HUES6 (cell line): ENCODE data around the gene FLT1.

Source experiments
- H3K27ac ChIP-seq: 2 replicates; pipeline ENCODE4 v1.7.0; 2013; ENCODE audit warnings: low read depth, mild to moderate bottlenecking, low read length, inconsistent platforms
- H3K27me3 ChIP-seq: 2 replicates; pipeline ENCODE4 v1.6.1; 2013; ENCODE audit warnings: low read length; ENCODE audit not compliant: control insufficient read depth, insufficient read depth
- H3K36me3 ChIP-seq: 2 replicates; pipeline ENCODE4 v1.6.1; 2013; ENCODE audit warnings: low read length; ENCODE audit not compliant: control insufficient read depth, insufficient read depth
- H3K4me1 ChIP-seq: 2 replicates; pipeline ENCODE4 v1.6.1; 2013; ENCODE audit warnings: low read length; ENCODE audit not compliant: control insufficient read depth, insufficient read depth
- H3K4me3 ChIP-seq: 2 replicates; pipeline ENCODE4 v1.5.1; 2013; ENCODE audit warnings: low read depth, low read length
- H3K9ac ChIP-seq: one replicate; pipeline ENCODE4 v1.6.1; 2013; ENCODE audit warnings: mild to moderate bottlenecking, low read length
- H3K9me3 ChIP-seq: 2 replicates; pipeline ENCODE4 v1.6.1; 2013; ENCODE audit warnings: low read depth, low read length; ENCODE audit not compliant: control insufficient read depth, insufficient read depth

FLT1 gene

GRCh38 chr13:28534210-28534609, 39.3 kb upstream of the FLT1 start:
- H3K9ac ChIP-seq, result no peak overlapping the region
- H3K27ac ChIP-seq, result no peak overlapping the region
- H3K9me3 ChIP-seq, result peaks cover 18% of the 10 kb centered on the region
- peaks cover 20% of the 10 kb centered on the region for H3K4me1 ChIP-seq
- no peaks in the 10 kb centered on the region for H3K36me3 ChIP-seq
- no peak overlapping the region for H3K4me3 ChIP-seq
- peaks cover 41% of the 10 kb centered on the region for H3K27me3 ChIP-seq

GRCh38 chr13:28533441-28534166, 38.7 kb upstream of the FLT1 start:
- Histone ChIP-seq H3K27me3 (peaks cover 41% of the 10 kb centered on the region), H3K9me3 (peaks cover 18% of the 10 kb centered on the region), H3K9ac (no peak overlapping the region), H3K4me3 (peak overlapping the region; percentile 64), H3K36me3 (no peaks in the 10 kb centered on the region), H3K4me1 (peaks cover 20% of the 10 kb centered on the region), H3K27ac (no peak overlapping the region)

GRCh38 chr13:28533125-28533436, 38.2 kb upstream of the FLT1 start:
- Histone ChIP-seq H3K27me3 (peaks cover 41% of the 10 kb centered on the region), H3K36me3 (no peaks in the 10 kb centered on the region), H3K9me3 (peaks cover 18% of the 10 kb centered on the region), H3K9ac (peak overlapping the region; percentile 42), H3K27ac (no peak overlapping the region), H3K4me1 (peaks cover 20% of the 10 kb centered on the region), H3K4me3 (peak overlapping the region; percentile 64)

- H3K9ac ChIP-seq, result peak overlapping the region; percentile 42
- peaks cover 20% of the 10 kb centered on the region for H3K4me1 ChIP-seq
- peaks cover 16% of the 10 kb centered on the region for H3K9me3 ChIP-seq
- no peak overlapping the region for H3K27ac ChIP-seq
- H3K36me3 ChIP-seq, result no peaks in the 10 kb centered on the region
- H3K27me3 ChIP-seq, result peaks cover 41% of the 10 kb centered on the region
- H3K4me3 ChIP-seq, result peak overlapping the region; percentile 64
Measured at GRCh38 chr13:28532388-28533124, 37.6 kb upstream of the FLT1 start.

GRCh38 chr13:28531845-28532387, 37.0 kb upstream of the FLT1 start:
- Histone ChIP-seq H3K27ac (no peak overlapping the region), H3K36me3 (no peaks in the 10 kb centered on the region), H3K4me1 (peaks cover 20% of the 10 kb centered on the region), H3K9ac (peak overlapping the region; percentile 53), H3K9me3 (peaks cover 16% of the 10 kb centered on the region), H3K4me3 (peak overlapping the region; percentile 64), H3K27me3 (peaks cover 41% of the 10 kb centered on the region)

GRCh38 chr13:28531077-28531844, 36.3 kb upstream of the FLT1 start:
- Histone ChIP-seq H3K9ac (peak overlapping the region; percentile 53), H3K36me3 (no peaks in the 10 kb centered on the region), H3K9me3 (peaks cover 12% of the 10 kb centered on the region), H3K4me3 (peak overlapping the region; percentile 64), H3K4me1 (peaks cover 20% of the 10 kb centered on the region), H3K27me3 (peaks cover 41% of the 10 kb centered on the region), H3K27ac (no peak overlapping the region)

- Histone ChIP-seq H3K27me3 (peaks cover 41% of the 10 kb centered on the region), H3K4me1 (peaks cover 20% of the 10 kb centered on the region), H3K9me3 (peaks cover 7% of the 10 kb centered on the region), H3K27ac (no peak overlapping the region), H3K36me3 (no peaks in the 10 kb centered on the region), H3K4me3 (peak overlapping the region; percentile 64), H3K9ac (peak overlapping the region; percentile 53)
Measured at GRCh38 chr13:28530729-28531076, 35.8 kb upstream of the FLT1 start.

- no peaks in the 10 kb centered on the region for H3K36me3 ChIP-seq
- H3K9me3 ChIP-seq, result no peaks in the 10 kb centered on the region
- no peak overlapping the region for H3K27ac ChIP-seq
- H3K4me3 ChIP-seq, result no peak overlapping the region
- no peak overlapping the region for H3K9ac ChIP-seq
- peaks cover 41% of the 10 kb centered on the region for H3K27me3 ChIP-seq
- H3K4me1 ChIP-seq, result peaks cover 20% of the 10 kb centered on the region
Measured at GRCh38 chr13:28529836-28530235, 34.9 kb upstream of the FLT1 start.

GRCh38 chr13:28528848-28529247, 33.9 kb upstream of the FLT1 start:
- Histone ChIP-seq H3K36me3 (no peaks in the 10 kb centered on the region), H3K27me3 (peaks cover 33% of the 10 kb centered on the region), H3K9me3 (no peaks in the 10 kb centered on the region), H3K4me3 (no peak overlapping the region), H3K4me1 (peaks cover 20% of the 10 kb centered on the region), H3K27ac (no peak overlapping the region), H3K9ac (no peak overlapping the region)

- H3K4me3 ChIP-seq, result no peak overlapping the region
Measured at GRCh38 chr13:28528388-28528787, 33.5 kb upstream of the FLT1 start.

GRCh38 chr13:28527629-28528028, 32.7 kb upstream of the FLT1 start:
- H3K4me3 ChIP-seq, result no peak overlapping the region
- no peaks in the 10 kb centered on the region for H3K36me3 ChIP-seq
- H3K9me3 ChIP-seq, result no peaks in the 10 kb centered on the region
- H3K9ac ChIP-seq, result no peak overlapping the region
- H3K27me3 ChIP-seq, result peaks cover 21% of the 10 kb centered on the region
- H3K4me1 ChIP-seq, result peaks cover 17% of the 10 kb centered on the region
- H3K27ac ChIP-seq, result no peak overlapping the region

More at GRCh38 chr13:28528388-28528787, 33.5 kb upstream of the FLT1 start:
- no peak overlapping the region for H3K27ac ChIP-seq
- peaks cover 20% of the 10 kb centered on the region for H3K4me1 ChIP-seq
- H3K36me3 ChIP-seq, result no peaks in the 10 kb centered on the region
- no peak overlapping the region for H3K9ac ChIP-seq
- H3K27me3 ChIP-seq, result peaks cover 28% of the 10 kb centered on the region
- no peaks in the 10 kb centered on the region for H3K9me3 ChIP-seq
